Activated T-helper 1 cell treated with Interleukin-2 at 50 U/mL for 16 hours (primary cell): ENCODE results near the gene IGFBP6.
"Not testable (repeated sequence)": the region's sequence is repeated elsewhere in the genome, so short reads cannot be mapped to it uniquely, and the experiment has no call there.

ENCODE experiments used
- DNase-seq: peaks from one replicate; pipeline ENCODE4 v3.0.0-alpha.2; 2020; ENCODE audit warnings: low read depth

IGFBP6 gene

DNA sequence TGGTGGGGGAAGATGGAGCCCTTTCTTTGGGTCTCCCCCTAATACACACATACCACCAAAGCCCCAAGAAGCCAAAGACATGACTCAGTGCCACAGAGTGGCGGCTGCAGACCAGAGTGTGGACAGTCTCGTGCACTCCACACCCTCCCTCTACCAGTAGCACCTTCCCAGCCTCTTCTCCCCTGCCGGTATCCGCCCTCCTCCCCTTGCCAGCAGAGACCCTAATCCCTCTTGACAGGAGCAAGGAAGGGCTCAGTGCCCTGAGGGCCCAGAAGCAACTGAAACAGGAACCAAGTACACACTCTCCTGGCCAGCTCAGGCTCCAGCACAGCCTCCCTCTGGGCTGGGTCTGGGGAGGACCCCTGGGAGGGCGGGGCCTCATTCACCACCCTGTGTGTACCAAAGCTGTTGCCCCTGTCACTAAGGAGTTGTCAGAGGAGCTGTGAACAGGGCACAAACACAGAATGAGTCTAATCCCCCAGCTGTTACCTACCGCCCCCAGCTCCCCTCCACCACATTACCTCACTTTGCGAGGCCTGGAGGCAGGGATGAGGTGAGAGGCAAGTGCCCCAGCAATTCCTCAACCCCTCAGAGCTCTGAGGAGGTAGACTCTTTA, 26.5 kb upstream of the IGFBP6 start:
- DNase-seq = no peak

DNA sequence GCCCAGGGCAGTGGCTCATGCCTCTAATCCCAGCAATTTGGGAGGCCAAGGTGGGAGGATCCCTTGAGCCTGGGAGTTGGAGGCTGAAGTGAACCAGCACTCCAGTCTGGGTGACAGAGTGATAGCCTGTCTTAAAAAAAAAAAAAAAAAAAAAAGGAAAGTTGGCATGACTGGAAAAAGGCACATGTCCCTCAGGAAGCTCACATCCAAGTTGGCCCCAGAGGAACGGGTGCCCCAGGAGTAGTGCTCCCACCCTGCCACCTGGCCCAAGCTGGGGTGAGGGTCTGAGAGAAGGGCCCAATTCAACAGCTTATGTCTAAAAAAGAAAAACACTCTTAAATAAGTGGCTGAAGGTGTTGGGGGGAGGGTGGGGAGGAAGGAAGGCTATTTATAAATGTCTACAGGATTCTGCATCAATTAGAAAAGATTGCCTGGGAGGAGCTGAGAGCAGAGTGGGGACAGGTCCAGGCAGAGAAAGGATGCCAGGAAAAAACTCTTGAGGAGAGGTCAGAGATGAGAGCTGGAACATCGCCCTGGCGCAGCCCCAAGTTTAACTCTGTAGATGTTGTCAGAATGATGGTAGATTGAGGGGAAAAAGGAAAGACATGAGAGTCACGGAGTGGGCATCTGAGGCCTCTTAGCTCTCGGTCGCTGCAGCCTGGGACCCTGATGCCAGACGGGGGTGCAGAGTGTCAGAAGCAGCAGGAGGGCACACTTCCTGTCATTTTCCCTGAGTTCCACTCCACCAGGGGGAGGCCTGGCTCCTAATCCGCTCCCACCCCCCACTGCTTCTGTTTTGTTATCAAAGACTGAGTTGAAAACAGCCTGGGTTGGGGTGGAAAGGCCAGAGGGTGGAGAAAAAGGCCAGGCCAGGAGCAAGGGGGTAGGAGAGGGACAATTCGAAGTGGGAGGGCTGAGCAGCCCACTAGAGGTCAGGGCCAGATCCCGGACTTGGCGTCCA, 25.6 kb upstream of the IGFBP6 start:
- DNase-seq = no peak

DNA sequence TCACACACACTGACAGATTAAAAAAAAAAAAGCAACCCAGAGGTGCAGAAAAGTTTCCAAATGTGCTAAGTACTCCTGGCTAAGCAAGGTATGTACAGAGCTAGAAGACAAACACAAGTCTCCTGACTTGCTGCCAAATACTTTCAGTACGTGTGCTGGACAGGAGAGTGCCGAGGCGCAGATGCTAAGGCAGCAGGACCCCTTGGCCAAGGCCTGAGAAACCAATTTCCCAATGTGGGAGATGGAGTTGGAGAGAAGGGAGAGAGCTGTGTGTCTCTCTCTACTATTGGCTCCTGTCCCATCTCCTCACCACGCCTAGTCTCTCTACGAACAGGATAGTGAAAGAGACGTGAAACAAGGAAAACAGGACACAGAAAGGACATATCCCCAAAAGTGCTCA, 23.6 kb upstream of the IGFBP6 start:
- no peak for DNase-seq

DNA sequence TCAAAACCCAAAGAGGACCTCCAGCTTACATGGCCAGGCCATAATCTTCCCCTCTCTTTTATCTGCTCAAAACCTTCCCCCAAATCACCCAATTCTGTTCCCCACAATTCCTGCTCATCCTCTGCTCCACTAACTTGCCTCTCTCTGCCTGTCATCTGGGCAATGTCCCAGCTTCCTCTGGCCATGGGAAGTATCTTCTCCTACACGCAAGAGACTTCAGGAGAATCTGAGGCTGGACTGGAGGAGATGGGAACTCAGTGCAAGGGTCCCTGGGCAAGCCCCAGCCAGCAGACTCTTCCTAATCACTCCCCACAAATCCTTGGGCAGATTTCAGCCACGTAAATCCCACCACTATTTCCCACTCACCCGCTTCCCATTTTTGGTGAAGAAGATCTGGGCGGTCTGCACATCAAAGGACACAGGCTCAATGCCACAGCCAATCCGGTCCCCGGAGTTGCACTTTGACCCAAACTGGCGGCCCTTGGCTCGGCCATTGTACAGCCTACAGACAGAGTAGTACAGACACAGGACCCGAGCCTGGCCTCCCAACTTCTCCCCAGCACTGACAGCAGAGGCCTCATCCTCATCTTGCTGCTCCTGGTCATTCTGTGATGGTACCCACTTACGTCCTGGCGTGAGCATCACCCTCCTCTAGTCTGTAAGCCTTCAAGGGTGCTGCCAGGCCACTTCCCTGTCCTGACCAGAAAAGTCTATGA, 23.0 kb upstream of the IGFBP6 start:
- DNase-seq = no peak

DNA sequence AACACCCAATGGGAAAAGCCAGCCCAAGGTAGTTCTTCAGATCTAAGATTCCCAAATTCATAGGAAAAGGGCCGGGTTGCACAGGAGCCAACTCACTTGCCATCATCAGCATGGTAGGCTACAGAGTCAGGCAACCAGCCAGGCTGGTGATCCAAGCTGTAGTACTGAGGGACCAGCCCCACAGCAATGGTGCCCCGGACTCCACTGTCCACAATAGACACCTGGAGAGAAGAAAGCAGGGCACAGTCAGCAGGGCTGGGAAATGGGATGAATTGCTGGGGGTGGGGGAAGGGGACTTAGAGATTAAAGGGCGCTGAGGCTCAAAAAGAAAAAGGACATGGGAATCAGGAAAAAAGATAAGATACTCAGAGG, 22.5 kb upstream of the IGFBP6 start:
- no peak for DNase-seq

DNA sequence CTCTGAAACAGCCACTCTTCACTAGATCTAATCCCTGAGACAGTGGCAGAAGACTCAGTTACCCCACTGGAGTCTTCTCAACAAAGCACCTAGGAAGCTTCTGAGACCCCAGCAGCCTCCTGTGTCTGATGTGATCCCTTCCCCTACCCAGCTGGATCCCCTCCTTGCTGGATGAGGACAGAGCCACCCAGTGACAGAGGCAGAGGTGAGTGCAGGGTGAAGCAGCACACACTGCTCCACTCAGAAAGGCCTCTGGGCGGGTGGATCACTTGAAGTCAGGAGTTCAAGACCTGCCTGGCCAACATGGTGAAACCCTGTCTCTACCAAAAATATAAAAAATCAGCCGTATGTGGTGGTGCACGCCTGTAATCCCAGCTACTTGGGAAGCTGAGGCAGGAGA, 21.0 kb upstream of the IGFBP6 start:
- no peak for DNase-seq

DNA sequence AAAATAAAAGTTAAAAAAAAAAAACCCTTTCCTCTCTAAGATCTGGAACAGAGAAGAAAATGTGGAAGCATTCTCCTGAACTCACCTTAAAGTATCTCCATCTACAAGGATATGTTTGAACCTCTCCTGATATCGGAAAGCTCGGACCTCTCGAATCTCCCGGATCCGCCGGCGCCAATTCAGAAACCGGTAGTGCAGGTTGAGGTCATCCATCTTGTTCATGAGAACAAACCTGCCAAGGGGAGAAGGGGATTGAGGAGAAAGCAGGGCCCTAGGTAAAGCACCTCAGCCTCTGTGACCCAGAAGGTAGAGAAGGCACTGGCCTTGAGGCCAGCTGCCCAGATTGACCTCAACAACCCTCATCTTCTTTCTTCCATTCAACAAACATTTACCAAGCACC, 20.4 kb upstream of the IGFBP6 start:
- DNase-seq = no peak

DNA sequence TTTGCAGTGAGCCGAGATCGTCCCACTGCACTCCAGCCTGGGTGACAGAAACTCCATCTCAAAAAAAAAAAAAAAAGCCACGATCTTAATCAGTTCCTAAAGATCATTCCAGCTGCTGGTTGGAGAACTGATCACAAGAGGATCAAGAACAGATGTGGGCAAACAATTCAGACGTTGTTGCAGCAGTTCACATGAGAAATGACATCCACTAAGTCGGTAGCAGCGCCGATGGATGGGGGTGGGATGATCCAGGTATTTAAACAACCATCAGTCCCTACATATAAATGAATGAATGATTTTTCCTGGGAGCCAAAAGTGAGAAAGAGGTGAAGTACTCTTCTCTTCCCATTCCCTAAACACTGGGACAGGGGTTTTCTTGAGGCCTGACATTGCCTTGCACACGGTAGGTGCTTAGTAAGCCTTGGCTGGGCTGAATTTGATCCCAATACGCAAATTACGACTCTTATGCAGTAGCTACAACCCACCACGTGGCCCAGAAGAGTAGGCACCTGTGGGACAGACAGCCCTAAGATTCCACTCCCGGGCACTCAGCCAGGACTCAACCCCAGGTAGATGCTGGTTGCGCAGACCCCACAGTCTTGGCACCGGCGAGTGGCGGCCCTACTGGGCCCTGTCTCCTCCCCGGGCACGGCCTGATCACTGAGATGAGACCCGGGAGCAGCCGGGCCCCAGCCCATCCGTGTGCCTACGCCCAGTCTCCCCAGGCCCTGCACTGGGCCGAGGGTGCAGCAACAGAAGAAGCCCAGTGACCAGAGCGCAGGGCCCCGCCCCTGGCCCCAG, 18.8 kb upstream of the IGFBP6 start:
- peak; percentile 22 for DNase-seq

DNA sequence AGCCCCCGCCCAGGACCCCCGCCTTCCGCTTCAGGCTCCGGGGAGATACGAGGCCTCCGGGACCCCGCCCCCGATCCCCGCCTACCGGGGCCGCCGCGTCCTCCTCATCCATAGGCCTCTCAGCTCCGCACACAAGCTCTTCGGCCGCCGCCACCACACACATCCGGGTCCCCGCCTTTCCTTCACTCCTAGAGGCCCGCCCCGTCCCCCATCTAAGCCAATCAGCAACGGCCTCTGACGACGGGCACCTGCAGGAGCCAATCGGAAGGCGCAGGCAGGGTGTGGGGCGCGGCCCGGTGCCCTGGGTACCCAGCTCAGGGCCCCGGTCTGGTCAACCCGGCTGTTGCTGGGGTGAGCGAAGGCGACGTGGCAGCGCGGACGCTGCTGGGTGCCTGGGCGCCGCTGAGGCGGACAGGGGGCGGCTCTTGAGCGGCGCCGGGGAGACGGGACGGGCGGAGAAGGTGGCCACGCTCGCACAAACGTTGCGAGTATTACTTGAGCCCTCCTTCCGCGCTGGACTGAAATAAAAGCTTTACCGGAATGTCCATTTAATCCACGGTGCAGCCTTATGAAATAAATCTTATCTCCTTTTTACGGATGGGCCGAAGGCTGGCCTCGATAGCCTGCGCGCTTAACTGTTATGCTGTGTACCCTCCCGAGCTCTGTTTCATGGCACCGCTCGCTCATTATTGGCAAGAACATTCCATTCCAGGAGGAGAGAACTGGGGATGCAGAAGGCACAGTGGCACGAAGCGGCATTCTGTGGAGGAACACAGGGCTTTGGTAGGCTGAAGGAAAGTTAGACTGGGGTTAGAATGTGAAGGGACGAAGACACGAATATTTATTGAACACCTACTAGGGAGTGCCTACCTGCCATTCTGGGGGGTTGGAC, 18.0 kb upstream of the IGFBP6 start, which contains the start of gene SPRYD3:
Gene SPRYD3, minus strand, starts transcription at position 165 of the 892 bp plus-strand sequence. Its CDS starts 57 bp downstream, at position 108.
- DNase-seq = peak; percentile 94

DNA sequence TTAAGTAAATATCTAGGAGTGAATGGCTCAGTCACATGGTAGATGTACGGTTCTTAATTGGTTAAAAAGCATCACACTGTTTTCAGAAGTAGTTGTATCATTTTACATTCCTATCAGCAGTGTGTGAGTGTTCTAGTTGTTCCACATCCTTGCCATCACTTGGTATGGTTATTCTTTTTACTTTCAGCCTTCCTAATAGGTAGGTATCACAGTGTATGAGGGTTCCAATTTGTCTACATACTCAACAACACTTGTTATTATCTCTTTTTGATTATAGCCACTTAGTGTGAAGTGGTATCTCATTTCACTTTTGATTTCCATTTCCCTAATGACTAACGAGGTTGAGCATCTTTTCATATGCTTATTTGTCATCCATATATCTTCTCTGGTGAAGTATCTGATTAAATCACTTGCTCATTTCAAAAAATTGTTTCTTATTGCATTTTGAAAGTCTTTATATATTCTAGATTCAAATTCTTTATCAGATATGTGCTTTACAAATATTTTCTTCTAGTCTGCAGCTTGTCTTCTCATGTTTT, 14.8 kb upstream of the IGFBP6 start:
- DNase-seq = no peak

DNA sequence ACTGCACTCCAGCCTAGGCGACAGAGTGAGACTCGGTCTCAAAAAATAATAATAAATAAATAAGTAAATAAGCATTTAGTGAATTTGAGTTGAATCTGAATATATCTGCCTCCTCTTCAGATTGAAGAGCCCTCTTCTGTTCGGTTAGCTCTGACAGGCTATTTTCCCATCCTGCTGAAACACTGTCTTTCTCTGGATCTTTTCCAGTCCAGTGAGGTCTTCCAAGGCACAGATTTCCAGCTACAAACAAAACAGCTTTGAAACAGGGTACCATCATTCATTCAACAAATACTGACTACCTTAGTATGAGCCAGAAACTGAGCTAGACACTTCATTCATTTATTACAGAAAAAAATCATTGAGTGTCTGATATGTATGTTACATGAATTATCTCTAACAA, 11.1 kb upstream of the IGFBP6 start:
- DNase-seq = no peak

DNA sequence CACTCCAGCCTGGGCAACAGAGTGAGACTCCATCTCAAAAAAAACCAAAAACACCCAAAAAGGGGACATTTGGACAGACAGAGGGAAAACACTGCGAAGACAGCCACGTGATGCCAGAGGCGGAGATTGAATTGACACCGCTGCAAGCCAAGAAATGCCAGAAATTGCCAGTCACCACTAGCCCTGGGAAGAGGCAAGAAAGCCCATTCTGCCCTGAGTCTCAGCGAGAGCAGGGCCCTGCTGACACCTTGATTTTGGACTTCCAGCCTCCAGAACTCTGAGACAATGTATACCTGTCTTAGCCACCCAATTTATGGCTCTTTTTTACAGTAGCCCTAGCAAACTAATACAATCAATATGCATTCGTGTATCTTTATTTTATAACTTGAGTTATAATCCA, 7.4 kb upstream of the IGFBP6 start:
- DNase-seq = no peak

DNA sequence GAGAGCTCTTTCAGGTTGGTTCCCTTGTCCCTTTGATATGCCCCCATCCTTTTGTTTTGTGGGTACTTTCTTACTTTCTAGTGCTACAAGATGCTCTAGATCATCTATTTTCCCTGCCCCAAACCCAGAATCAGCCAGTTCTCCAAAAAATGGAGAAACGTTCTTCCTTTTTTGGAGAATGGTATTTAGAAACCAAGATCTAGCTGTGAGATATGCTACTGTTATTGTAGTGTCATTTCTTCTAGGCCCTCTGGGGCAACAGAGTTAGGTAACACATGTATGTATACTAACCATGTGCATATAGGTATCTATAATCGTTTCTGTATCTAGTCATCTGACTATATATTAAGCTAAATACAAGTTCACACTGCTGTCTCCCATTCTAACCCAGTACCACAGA, 6.9 kb upstream of the IGFBP6 start:
- DNase-seq = no peak

DNA sequence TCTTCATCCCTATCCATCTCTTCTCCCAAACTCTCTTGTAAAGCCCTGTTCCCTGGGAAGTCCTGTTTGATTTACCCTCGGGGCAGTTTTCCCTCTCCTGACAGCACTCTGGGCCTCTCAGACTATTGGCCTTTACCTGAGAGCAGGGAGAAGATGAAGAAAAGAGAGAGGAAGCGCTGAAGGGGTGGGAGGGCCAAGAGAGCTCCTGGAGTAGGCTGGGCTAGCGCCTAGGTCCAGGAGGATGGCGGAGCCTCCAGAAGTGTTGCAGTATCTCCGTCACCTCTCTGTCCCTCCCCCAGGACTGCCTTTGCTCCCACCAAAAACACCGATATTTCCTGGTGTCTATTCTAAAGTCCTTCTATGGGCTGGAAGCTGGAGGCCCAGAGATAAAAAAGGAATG, 5.7 kb upstream of the IGFBP6 start:
- DNase-seq = no peak

DNA sequence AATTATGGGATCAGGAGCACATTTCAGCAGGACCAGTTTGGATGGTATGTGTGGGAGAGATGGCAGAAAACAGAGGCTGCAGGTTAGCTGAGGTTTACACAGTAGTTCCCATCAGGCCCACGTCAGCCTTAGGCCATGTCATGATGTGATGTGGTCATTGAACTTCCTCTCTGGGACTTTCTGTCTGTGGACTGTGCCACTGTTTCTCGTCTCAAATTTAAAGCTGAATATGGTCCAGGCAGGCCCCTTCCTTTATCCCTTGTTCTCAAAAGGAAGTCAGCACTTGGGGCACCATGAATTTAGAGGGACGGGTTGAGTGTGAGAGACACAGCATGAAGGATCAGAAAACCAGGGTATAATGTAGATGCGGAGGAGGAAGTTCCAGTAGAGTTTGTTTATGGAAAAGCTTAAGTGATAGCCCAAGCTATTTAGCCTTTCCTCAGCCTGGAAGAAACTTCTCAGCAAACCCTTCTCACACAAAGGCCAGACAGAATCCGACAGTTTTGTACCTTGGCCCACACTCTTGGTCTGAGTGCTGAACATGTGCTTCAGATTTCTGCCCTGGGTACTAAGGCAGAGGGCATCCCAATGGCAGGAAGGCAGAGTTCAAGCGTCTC, 3.6 kb upstream of the IGFBP6 start:
- no peak for DNase-seq

DNA sequence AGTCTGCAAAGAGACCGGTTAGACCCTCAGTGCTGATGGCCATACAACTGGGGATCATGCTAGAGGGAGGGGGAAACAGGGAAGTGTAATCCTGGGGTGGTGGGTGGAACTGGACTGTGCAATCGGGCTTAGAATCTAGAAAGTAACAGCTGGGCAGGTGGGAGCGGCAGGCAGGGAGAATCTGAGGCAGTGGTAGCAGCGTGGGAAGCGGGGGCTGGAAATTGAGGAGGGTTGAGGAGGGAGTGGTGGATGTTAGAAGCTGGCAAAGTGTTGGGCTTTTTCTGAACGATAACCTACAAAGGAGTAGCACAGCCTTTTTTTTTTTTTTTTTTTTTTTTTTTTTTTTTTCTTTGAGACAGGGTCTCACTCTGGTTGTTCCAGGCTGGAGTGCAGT, 3.1 kb upstream of the IGFBP6 start:
- DNase-seq = no peak

DNA sequence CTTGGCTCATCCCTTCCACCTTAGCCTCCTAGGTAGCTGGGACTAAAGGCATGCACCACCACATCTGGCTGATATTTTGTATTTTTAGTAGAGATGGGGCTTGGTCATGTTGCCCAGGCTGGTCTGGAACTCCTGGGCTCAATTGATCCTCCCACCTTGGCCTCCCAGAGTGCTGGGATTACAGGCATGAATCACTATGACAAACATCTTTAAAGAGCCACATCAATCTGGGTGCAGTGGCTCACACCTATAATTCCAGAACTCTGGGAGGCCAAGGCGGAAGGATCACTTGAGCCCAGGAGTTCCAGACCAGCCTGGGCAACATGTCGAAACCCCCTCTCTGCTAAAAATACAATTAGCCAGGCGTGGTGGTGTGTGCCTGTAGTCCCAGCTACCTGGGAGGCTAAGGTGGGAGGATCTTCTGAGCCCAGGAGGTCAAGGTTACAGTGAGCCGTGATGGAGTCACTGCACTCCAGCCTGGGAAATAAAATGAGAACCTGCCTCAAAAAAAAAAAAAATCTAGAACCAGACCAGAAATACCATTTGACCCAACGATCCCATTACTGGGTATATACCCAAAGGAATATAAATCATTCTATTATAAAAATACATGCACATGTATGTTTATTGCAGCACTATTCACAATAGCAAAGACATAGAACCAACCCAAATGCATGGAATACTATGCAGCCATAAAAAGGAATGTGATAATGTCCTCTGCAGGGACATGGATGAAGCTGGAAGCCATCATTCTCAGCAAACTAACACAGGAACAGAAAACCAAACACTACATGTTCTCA, 2.5 kb upstream of the IGFBP6 start:
- not testable (repeated sequence) for DNase-seq

DNA sequence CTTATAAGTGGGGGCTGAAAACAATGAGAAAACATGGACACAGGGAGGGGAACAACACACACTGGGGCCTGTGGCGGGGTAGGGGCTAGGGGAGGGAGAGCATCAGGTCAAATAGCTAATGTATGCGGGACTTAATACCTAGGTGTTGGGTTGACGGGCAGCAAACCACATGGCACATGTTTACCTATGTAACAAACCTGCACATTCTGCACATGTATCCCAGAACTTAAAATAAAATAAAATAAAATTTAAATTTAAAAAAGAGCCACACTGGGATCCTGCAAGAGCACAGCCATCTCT, 1.9 kb upstream of the IGFBP6 start:
- DNase-seq = not testable (repeated sequence)

DNA sequence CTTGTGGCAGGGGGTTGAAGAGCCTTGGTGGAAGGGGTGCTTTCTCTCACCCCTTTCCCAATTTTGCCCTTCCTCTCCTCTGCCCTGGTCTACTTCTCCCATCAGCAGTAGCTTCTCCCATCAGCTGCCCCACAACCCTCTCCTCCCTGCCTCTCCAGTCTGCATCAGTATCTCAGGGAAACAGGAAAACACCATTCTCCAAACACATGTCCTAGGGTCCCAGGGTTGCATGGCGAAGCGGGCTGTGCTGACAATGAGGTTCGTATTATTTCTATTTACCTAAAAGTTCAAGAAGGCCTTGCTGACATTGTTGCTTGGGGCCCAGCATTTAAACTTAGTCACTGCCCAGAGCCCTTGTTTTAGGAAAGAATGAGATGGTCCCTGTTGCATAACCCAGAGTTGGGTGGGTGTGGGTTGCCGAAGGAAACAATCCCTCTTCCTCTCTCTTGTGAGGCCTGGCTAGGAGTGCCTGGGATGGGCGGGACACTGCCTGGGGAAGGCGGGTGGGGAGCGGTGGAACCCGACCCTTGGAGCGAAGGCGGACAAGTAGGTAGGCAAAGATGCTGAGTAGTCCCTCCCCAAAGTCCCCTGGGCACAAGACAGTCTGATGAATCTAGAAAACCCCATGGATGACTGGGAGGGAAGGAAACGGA, 1.3 kb upstream of the IGFBP6 start:
- no peak for DNase-seq
